NCI-H446 (cell line): ENCODE results near the gene GPR3.
A peak's percentile ranks its signal among the peaks of the same experiment; 100 is the strongest.
"Not testable (repeated sequence)": the region's sequence is repeated elsewhere in the genome, so short reads cannot be mapped to it uniquely, and the experiment has no call there.

ENCODE experiments used
- DNase-seq, 2 experiments: peaks; one replicate each; lab custom pipeline; 2025; lab: John Stamatoyannopoulos, UW

The GPR3 gene

GRCh38 chr1:27399251-27400025 lies 7.0 kb downstream of the GPR3 start:
- no peak for DNase-seq

GRCh38 chr1:27400082-27400962 lies 7.9 kb downstream of the GPR3 start:
- no peak for DNase-seq

- DNase-seq, result no peak
Measured at GRCh38 chr1:27400963-27401341, 8.5 kb downstream of the GPR3 start.

GRCh38 chr1:27402349-27402754 lies 9.9 kb downstream of the GPR3 start:
- no peak for DNase-seq

- no peak for DNase-seq
Measured at GRCh38 chr1:27403065-27403726, 10.8 kb downstream of the GPR3 start.

GRCh38 chr1:27403931-27404330 lies 11.5 kb downstream of the GPR3 start:
- DNase-seq, result no peak

- DNase-seq, result no peak
Measured at GRCh38 chr1:27405074-27405473, 12.7 kb downstream of the GPR3 start.

GRCh38 chr1:27405598-27406361 lies 13.4 kb downstream of the GPR3 start:
- not testable (repeated sequence) for DNase-seq

GRCh38 chr1:27406362-27406680 lies 13.9 kb downstream of the GPR3 start:
- DNase-seq, result no peak

- not testable (repeated sequence) for DNase-seq
Measured at GRCh38 chr1:27406791-27407190, 14.4 kb downstream of the GPR3 start.

GRCh38 chr1:27408151-27408550 lies 15.7 kb downstream of the GPR3 start:
- no peak for DNase-seq

GRCh38 chr1:27409669-27410068 lies 17.2 kb downstream of the GPR3 start:
- DNase-seq, result no peak

- no peak for DNase-seq
Measured at GRCh38 chr1:27410709-27411108, 18.3 kb downstream of the GPR3 start.

- DNase-seq, result no peak
Measured at GRCh38 chr1:27412502-27412901, 20.1 kb downstream of the GPR3 start.

GRCh38 chr1:27413004-27413403 lies 20.6 kb downstream of the GPR3 start:
- no peak for DNase-seq

- no peak for DNase-seq
Measured at GRCh38 chr1:27414091-27414490, 21.7 kb downstream of the GPR3 start.

GRCh38 chr1:27416387-27417111 lies 24.1 kb downstream of the GPR3 start:
- DNase-seq, result peak; percentile 23 to 70

GRCh38 chr1:27417713-27418112 lies 25.3 kb downstream of the GPR3 start:
- DNase-seq, result no peak

GRCh38 chr1:27418326-27419185 lies 26.1 kb downstream of the GPR3 start:
- peak in 1 of 2 experiments; percentile 40 for DNase-seq

GRCh38 chr1:27423709-27424108 lies 31.3 kb downstream of the GPR3 start:
- no peak for DNase-seq
